GM19238 (cell line): ENCODE data around the gene C2CD3.
"Not testable (repeated sequence)": the region's sequence is repeated elsewhere in the genome, so short reads cannot be mapped to it uniquely, and the experiment has no call there.

Experiments used
- DNase-seq: peaks from one replicate; pipeline ENCODE4 v3.0.0; 2011; ENCODE audit warnings: low spot score; ENCODE audit not compliant: insufficient read length

C2CD3 gene

GRCh38 chr11:74121804-74122203 is 49.0 kb downstream of the C2CD3 start:
- no peak for DNase-seq

DNA sequence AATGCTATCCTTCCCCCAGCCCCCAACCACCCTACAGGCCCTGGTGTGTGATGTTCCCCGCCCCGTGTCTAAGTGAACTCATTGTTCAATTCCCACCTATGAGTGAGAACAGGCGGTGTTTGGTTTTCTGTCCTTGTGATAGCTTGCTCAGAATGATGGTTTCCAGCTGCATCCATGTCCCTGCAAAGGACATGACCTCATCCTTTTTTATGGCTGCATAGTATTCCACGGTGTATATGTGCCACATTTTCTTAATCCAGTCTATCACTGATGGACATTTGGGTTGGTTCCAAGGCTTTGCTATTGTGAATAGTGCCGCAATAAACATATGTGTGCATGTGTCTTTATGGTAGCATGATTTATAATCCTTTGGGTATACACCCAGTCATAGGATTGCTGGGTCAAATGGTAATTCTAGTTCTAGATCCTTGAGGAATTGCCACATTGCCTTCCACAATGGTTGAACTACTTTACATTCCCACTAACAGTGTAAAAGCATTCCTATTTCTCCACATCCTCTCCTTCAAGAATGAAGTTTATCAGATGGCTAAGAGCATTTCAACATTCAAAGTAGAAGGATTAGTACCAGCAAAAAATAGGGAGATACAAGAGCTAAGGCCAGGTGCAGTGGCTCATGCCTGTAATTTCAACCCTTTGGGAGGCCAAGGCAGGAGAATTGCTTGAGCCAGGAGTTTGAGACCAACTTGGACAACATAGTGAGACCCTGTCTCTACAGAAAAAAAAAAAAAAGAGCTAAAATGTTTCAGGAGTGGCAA is 50.4 kb downstream of the C2CD3 start:
- not testable (repeated sequence) for DNase-seq

DNA sequence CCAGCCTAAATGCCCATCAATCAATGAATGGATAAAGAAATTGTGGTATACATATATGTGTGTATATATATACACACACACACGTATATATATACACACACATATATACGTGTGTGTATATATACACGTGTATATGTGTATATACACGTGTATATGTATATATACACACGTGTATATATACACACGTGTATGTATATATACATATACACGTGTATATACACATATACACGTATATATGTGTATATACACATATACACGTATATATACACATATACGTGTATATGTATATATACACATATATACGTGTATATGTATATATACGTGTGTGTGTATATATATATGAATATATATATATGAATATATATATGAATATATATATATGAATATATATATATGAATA is 54.1 kb downstream of the C2CD3 start:
- no peak for DNase-seq

DNA sequence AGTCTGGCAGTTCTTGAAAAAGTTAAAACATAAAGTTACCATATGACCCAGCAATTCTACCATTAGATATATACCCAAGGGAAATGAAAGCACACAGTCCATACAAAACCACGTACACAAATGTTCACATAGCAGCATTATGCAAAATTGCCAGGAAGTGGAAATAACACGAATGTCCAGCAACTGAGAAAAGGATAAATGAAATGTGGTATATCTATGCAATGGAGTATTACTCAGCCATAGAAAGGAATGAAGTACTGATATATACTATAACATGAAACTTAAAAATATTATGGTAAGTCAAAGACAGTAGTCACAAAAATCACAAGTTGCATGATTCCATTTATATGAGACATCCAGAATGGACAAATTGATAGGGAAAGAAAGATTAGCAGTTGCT is 57.9 kb downstream of the C2CD3 start:
- DNase-seq = no peak

- no peak for DNase-seq
Measured at GRCh38 chr11:74106124-74106523, 64.7 kb downstream of the C2CD3 start.

DNA sequence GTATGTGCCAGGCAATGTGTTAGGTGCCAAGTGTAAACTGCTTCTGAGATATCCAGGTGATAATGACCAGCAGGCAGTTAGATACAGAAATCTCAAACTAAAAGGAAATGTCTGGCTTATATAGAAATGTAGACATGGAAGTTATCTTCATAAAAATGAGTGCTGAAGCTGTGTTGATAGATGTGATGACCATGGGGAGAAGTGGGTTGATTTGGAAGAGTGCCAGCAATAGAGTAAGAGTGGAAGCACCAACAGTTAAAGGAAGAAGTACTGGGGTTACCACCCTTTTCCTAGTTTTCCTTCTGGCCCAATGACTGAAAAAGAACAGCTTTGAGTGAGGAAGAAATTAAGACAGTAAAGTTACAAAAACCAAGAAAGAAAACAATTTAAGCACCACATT is 68.5 kb downstream of the C2CD3 start:
- DNase-seq = no peak

- DNase-seq = no peak
Measured at GRCh38 chr11:74100735-74101134, 70.1 kb downstream of the C2CD3 start.

DNA sequence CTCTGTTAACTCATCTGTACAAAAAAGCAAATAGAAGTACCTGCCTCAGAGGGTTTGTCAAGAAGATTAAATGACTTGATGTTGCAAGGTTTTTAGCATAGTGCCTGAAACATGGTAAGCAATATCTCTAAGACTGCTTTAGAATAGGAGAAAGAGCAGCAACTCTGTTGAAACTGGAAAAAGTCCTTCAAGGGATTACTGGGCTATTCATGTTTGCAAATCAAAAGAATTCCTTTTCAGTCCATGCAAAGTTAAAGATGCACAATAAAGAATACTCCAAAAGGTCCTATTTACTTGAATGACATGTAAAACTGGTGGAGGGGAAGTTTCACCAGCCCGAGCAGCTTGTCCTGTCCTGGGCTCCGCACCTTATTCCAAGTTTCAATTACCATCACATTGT is 70.6 kb downstream of the C2CD3 start:
- DNase-seq = no peak

GRCh38 chr11:74097686-74098237 is 73.0 kb downstream of the C2CD3 start:
- DNase-seq = no peak

GRCh38 chr11:74094393-74094792 is 76.4 kb downstream of the C2CD3 start:
- DNase-seq = no peak

- no peak for DNase-seq
Measured at GRCh38 chr11:74092425-74092824, 78.4 kb downstream of the C2CD3 start.

- no peak for DNase-seq
Measured at GRCh38 chr11:74091549-74091948, 79.3 kb downstream of the C2CD3 start.

- no peak for DNase-seq
Measured at GRCh38 chr11:74090701-74091100, 80.1 kb downstream of the C2CD3 start.

DNA sequence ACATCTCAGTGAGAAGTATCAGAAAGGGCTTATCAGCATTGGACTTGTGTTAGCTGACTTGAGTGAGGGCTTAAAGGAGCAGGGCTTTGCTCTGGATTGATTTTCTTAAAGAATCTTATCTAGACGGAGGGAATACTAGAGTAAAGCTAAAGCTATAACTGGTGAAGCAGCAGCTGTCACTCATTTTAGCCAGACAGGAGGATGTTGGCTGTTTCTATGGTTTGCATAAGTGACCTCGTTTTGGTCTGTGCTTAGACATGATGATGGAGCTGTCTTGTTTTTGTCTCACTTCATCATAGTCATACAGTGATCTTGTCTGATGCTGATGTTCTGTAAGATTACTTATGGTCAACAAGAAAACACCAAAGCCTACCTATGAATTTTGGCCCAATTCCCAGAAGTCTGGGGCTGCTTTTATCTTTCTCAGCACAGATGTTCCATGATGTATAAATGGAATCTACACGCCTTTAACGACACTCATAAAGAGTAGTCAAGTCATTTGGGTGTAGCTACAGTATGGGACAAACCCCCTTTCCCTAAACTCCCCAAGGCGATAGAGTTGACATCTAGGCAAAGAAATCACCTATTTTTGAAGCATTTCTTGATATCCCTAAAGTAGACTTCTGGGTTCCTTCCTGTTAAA is 84.4 kb downstream of the C2CD3 start:
- DNase-seq = no peak

- DNase-seq = no peak
Measured at GRCh38 chr11:74085542-74085892, 85.3 kb downstream of the C2CD3 start.

- DNase-seq = no peak
Measured at GRCh38 chr11:74084796-74085541, 85.8 kb downstream of the C2CD3 start.

GRCh38 chr11:74083927-74084326 is 86.9 kb downstream of the C2CD3 start:
- DNase-seq = not testable (repeated sequence)

GRCh38 chr11:74081428-74081827 is 89.4 kb downstream of the C2CD3 start:
- DNase-seq = no peak

DNA sequence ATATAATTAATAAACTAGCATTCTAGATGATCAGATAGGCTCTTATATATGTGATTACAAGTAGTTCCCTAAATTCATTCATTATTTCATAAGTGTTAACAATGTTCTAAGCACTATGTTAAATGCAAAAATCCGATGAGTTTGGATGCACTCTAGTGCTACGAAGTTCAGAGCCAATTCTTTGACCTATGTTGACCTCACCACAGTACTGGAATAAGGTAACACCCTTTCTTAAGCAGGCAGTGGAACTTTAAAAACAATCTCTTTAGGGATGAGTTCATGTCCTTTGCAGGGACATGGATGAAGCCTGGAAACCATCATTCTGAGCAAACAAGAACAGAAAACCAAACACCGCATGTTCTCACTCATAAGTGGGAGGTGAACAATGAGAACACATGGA is 93.6 kb downstream of the C2CD3 start:
- no peak for DNase-seq

- no peak for DNase-seq
Measured at GRCh38 chr11:74072721-74073120, 98.1 kb downstream of the C2CD3 start.

DNA sequence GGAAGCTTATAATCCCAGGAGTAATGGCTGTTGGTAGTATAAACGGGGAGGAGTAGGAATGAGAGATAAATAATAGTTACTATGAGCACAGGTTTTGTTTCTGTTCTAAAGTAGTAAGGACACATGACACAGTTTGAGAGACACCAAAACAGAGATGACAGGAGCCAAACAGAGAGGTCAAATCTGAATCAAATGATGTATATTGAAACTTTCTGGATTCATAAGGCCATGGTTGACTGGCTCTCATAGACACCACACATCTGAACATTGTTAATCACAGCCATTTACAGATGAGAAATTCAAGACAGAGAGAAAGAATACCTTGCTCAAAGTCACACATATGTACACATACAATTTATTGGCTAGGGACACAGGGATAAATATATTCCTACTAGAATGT is 98.5 kb downstream of the C2CD3 start:
- no peak for DNase-seq
